ENCODE results near the gene HDAC9.

The HDAC9 gene

GRCh38 chr7:18786196-18786727 is 290.7 kb downstream of the HDAC9 start:
- H3K9me3 ChIP-seq (ENCODE audit: control insufficient read depth, insufficient read depth, low read length): no peaks in the 10 kb centered on the region
- H3K4me1 ChIP-seq (ENCODE audit: control insufficient read depth, insufficient read depth, low read length): no peaks in the 10 kb centered on the region
- H3K27me3 ChIP-seq (ENCODE audit: control insufficient read depth, insufficient read depth, low read length): no peaks in the 10 kb centered on the region
- no peak overlapping the region for H3K9ac ChIP-seq (ENCODE audit: low read depth, low read length)
- H3K36me3 ChIP-seq (ENCODE audit: control insufficient read depth, insufficient read depth, low read length): no peaks in the 10 kb centered on the region
- no peak overlapping the region for H3K4me3 ChIP-seq (ENCODE audit: low read depth, low read length)
- no peak overlapping the region for H3K27ac ChIP-seq (ENCODE audit: low read depth, low read length)

GRCh38 chr7:18786796-18787195 is 291.2 kb downstream of the HDAC9 start:
- H3K36me3 ChIP-seq (ENCODE audit: control insufficient read depth, insufficient read depth, low read length): no peaks in the 10 kb centered on the region
- no peak overlapping the region for H3K27ac ChIP-seq (ENCODE audit: low read depth, low read length)
- H3K27me3 ChIP-seq (ENCODE audit: control insufficient read depth, insufficient read depth, low read length): no peaks in the 10 kb centered on the region
- no peak overlapping the region for H3K4me3 ChIP-seq (ENCODE audit: low read depth, low read length)
- no peaks in the 10 kb centered on the region for H3K4me1 ChIP-seq (ENCODE audit: control insufficient read depth, insufficient read depth, low read length)
- no peaks in the 10 kb centered on the region for H3K9me3 ChIP-seq (ENCODE audit: control insufficient read depth, insufficient read depth, low read length)
- H3K9ac ChIP-seq (ENCODE audit: low read depth, low read length): no peak overlapping the region

- Histone ChIP-seq H3K4me3 (ENCODE audit: low read depth, low read length) (no peak overlapping the region), H3K27ac (ENCODE audit: low read depth, low read length) (no peak overlapping the region), H3K9me3 (ENCODE audit: control insufficient read depth, insufficient read depth, low read length) (no peaks in the 10 kb centered on the region), H3K9ac (ENCODE audit: low read depth, low read length) (no peak overlapping the region), H3K27me3 (ENCODE audit: control insufficient read depth, insufficient read depth, low read length) (no peaks in the 10 kb centered on the region), H3K36me3 (ENCODE audit: control insufficient read depth, insufficient read depth, low read length) (no peaks in the 10 kb centered on the region), H3K4me1 (ENCODE audit: control insufficient read depth, insufficient read depth, low read length) (peaks cover 3% of the 10 kb centered on the region; the same call in 1 of the 2 replicates)
Observed at GRCh38 chr7:18788026-18788425, 292.5 kb downstream of the HDAC9 start.

DNA sequence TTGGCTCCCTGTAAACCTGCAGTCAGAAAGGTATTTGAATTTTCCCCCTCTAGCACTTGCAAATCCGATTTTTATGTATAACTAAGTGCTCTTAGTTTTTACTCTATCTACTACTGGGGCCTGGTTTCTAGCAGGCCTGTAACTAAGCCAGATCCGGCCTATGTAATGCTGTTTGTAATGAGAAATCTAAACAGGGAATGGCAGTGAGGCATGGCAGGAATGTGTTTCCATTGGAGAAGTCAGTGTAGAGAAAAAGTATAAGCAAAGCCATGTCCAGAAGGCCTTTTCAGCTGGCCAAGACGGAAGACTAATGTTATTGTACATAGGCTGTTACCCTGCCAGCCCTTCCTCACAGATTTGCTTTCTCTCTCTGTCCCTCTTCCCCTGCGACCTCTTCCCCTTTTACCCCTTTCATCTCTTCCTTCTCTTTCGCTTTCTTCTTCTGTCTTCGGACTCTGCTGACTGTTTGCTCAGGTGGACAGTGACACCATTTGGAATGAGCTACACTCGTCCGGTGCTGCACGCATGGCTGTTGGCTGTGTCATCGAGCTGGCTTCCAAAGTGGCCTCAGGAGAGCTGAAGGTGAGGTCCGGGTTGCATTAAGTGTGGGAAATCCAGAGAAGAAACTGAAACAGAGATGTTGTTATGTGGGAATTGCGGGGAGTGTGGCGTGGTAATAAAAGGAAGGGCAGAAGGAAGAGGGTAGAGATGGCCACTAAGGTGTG is 297.5 kb downstream of the HDAC9 start:
- H3K27me3 ChIP-seq (ENCODE audit: control insufficient read depth, insufficient read depth, low read length): no peaks in the 10 kb centered on the region
- peaks cover 23% of the 10 kb centered on the region for H3K4me1 ChIP-seq (ENCODE audit: control insufficient read depth, insufficient read depth, low read length)
- no peaks in the 10 kb centered on the region for H3K9me3 ChIP-seq (ENCODE audit: control insufficient read depth, insufficient read depth, low read length)
- H3K36me3 ChIP-seq (ENCODE audit: control insufficient read depth, insufficient read depth, low read length): no peaks in the 10 kb centered on the region
- H3K4me3 ChIP-seq (ENCODE audit: low read depth, low read length): no peak overlapping the region
- H3K27ac ChIP-seq (ENCODE audit: low read depth, low read length): no peak overlapping the region
- H3K9ac ChIP-seq (ENCODE audit: low read depth, low read length): no peak overlapping the region

- H3K4me1 ChIP-seq (ENCODE audit: control insufficient read depth, insufficient read depth, low read length): peaks cover 28% of the 10 kb centered on the region
- H3K27me3 ChIP-seq (ENCODE audit: control insufficient read depth, insufficient read depth, low read length): no peaks in the 10 kb centered on the region
- no peak overlapping the region for H3K4me3 ChIP-seq (ENCODE audit: low read depth, low read length)
- no peak overlapping the region for H3K27ac ChIP-seq (ENCODE audit: low read depth, low read length)
- no peak overlapping the region for H3K9ac ChIP-seq (ENCODE audit: low read depth, low read length)
- H3K9me3 ChIP-seq (ENCODE audit: control insufficient read depth, insufficient read depth, low read length): no peaks in the 10 kb centered on the region
- no peaks in the 10 kb centered on the region for H3K36me3 ChIP-seq (ENCODE audit: control insufficient read depth, insufficient read depth, low read length)
Observed at GRCh38 chr7:18796216-18796615, 300.7 kb downstream of the HDAC9 start.

DNA sequence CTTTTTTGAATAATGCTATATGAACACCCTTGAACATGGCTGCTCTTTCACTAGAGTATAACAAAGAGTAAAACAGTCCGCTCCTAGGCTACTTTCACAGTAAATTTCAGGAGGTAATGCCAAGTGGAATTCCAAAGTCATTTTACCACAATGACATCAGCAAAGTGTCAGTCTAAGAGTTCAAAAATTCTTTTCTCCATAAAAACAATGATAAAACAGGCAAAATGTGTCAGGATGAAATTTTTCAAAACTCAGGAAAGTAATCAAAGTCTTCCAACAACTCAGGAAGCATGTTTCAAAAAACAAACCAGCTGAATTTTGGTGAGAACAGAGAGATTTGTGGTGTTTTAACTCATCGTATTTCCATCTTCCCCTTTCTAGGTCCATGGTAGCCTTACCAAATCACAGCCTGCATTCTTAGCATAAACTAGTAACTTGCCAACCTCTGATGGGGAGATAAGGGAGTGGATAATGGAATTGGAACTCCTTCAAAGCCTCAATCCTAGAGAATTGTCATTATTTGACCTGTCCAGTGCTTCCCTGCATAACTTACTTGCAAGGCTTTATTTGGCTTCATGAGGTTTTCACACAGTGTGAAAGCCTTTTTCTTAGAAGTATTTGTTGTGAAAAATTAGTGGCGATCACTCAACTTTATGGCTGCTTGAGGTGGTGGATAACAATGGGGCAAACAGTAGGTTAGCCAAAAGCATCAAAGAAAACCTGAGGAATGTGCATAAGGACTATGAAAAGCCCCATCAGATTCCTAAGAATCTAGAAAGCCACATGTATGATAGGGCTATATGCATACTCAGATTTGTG is 302.7 kb downstream of the HDAC9 start:
- Histone ChIP-seq H3K36me3 (ENCODE audit: control insufficient read depth, insufficient read depth, low read length) (no peaks in the 10 kb centered on the region), H3K27me3 (ENCODE audit: control insufficient read depth, insufficient read depth, low read length) (no peaks in the 10 kb centered on the region), H3K4me1 (ENCODE audit: control insufficient read depth, insufficient read depth, low read length) (peaks cover 22% of the 10 kb centered on the region), H3K4me3 (ENCODE audit: low read depth, low read length) (no peak overlapping the region), H3K27ac (ENCODE audit: low read depth, low read length) (no peak overlapping the region), H3K9ac (ENCODE audit: low read depth, low read length) (no peak overlapping the region), H3K9me3 (ENCODE audit: control insufficient read depth, insufficient read depth, low read length) (no peaks in the 10 kb centered on the region)

DNA sequence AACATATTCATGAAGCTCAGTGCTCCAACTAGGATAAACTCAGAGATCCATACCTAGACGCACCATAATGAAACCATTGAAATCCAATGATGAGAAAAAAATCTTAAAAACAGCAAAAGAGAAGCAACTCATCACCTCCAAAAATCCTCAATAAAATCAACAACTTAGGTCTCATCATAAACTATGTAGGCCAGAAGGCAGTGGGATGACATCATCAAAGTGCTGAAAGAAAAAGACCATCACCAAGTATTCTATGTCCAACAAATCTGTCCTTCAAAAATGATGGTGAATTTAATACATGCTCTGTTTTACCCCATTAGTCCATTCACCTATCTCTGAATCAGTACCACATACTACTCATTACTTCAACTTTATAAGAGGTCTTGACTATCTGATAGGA is 304.4 kb downstream of the HDAC9 start:
- H3K36me3 ChIP-seq (ENCODE audit: control insufficient read depth, insufficient read depth, low read length): no peaks in the 10 kb centered on the region
- H3K27ac ChIP-seq (ENCODE audit: low read depth, low read length): no peak overlapping the region
- no peak overlapping the region for H3K9ac ChIP-seq (ENCODE audit: low read depth, low read length)
- no peaks in the 10 kb centered on the region for H3K27me3 ChIP-seq (ENCODE audit: control insufficient read depth, insufficient read depth, low read length)
- H3K4me1 ChIP-seq (ENCODE audit: control insufficient read depth, insufficient read depth, low read length): peaks cover 20% of the 10 kb centered on the region
- no peaks in the 10 kb centered on the region for H3K9me3 ChIP-seq (ENCODE audit: control insufficient read depth, insufficient read depth, low read length)
- no peak overlapping the region for H3K4me3 ChIP-seq (ENCODE audit: low read depth, low read length)

DNA sequence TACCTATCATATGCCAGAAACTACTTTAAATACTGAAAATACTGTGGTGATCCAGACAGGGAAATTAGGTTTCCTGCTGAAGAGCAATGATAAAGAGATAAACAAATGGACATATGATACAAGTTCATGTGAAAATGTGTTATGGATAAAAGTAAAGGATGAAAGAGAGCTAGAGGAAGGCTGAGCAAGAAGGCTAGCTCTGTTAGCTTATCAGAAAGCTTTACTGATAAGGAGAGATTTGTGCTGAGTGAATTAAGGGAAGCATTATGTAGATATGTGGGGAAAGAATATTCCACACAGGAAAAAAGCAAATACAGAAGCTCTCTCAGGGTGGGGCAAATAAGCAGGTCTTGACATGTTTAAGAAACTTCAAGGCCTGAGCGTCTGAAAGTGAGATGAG is 308.4 kb downstream of the HDAC9 start:
- Histone ChIP-seq H3K27ac (ENCODE audit: low read depth, low read length) (no peak overlapping the region), H3K4me1 (ENCODE audit: control insufficient read depth, insufficient read depth, low read length) (no peaks in the 10 kb centered on the region), H3K4me3 (ENCODE audit: low read depth, low read length) (no peak overlapping the region), H3K9ac (ENCODE audit: low read depth, low read length) (no peak overlapping the region), H3K36me3 (ENCODE audit: control insufficient read depth, insufficient read depth, low read length) (no peaks in the 10 kb centered on the region), H3K9me3 (ENCODE audit: control insufficient read depth, insufficient read depth, low read length) (no peaks in the 10 kb centered on the region), H3K27me3 (ENCODE audit: control insufficient read depth, insufficient read depth, low read length) (no peaks in the 10 kb centered on the region)

DNA sequence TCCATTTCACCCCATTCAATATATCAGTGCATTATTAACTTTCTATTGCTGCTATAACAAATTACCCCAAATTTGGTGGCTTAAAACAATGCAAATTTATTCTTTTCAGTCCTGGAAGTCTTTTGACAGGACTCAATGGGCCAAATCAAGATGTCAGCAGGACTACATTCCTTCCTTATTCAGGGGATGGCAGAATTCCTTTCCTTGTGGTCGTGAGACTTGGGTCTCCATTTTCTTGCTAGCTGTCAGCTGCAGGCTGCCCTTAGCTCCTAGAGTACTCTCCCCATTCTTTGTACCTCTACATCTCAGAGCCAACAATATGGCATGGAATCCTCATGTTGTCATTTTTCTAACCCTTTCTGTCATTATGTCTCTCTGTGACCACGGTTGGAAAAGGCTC is 310.6 kb downstream of the HDAC9 start:
- H3K36me3 ChIP-seq (ENCODE audit: control insufficient read depth, insufficient read depth, low read length): no peaks in the 10 kb centered on the region
- no peaks in the 10 kb centered on the region for H3K27me3 ChIP-seq (ENCODE audit: control insufficient read depth, insufficient read depth, low read length)
- no peak overlapping the region for H3K9ac ChIP-seq (ENCODE audit: low read depth, low read length)
- no peaks in the 10 kb centered on the region for H3K9me3 ChIP-seq (ENCODE audit: control insufficient read depth, insufficient read depth, low read length)
- H3K4me3 ChIP-seq (ENCODE audit: low read depth, low read length): no peak overlapping the region
- no peaks in the 10 kb centered on the region for H3K4me1 ChIP-seq (ENCODE audit: control insufficient read depth, insufficient read depth, low read length)
- no peak overlapping the region for H3K27ac ChIP-seq (ENCODE audit: low read depth, low read length)

DNA sequence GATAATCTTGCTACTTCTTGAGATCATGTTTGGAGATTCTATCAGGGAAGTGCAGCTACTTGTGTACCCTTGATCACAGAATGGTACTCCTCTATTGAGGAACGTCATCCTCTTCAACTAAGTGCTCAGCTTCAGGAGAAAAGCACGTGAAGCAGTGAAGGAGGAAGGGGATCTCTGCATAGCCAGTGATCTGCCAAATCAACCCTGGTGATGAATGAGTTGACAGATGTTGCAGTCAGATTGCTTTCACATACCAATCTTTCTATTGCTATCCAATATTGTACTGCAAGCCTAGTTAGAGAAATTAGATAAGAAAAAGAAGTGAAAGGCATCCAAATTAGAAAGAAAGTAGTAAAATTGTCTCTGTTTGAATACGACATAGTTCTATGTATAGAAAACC is 312.5 kb downstream of the HDAC9 start:
- no peaks in the 10 kb centered on the region for H3K4me1 ChIP-seq (ENCODE audit: control insufficient read depth, insufficient read depth, low read length)
- H3K9me3 ChIP-seq (ENCODE audit: control insufficient read depth, insufficient read depth, low read length): no peaks in the 10 kb centered on the region
- H3K4me3 ChIP-seq (ENCODE audit: low read depth, low read length): no peak overlapping the region
- no peak overlapping the region for H3K27ac ChIP-seq (ENCODE audit: low read depth, low read length)
- no peak overlapping the region for H3K9ac ChIP-seq (ENCODE audit: low read depth, low read length)
- H3K36me3 ChIP-seq (ENCODE audit: control insufficient read depth, insufficient read depth, low read length): no peaks in the 10 kb centered on the region
- H3K27me3 ChIP-seq (ENCODE audit: control insufficient read depth, insufficient read depth, low read length): no peaks in the 10 kb centered on the region

DNA sequence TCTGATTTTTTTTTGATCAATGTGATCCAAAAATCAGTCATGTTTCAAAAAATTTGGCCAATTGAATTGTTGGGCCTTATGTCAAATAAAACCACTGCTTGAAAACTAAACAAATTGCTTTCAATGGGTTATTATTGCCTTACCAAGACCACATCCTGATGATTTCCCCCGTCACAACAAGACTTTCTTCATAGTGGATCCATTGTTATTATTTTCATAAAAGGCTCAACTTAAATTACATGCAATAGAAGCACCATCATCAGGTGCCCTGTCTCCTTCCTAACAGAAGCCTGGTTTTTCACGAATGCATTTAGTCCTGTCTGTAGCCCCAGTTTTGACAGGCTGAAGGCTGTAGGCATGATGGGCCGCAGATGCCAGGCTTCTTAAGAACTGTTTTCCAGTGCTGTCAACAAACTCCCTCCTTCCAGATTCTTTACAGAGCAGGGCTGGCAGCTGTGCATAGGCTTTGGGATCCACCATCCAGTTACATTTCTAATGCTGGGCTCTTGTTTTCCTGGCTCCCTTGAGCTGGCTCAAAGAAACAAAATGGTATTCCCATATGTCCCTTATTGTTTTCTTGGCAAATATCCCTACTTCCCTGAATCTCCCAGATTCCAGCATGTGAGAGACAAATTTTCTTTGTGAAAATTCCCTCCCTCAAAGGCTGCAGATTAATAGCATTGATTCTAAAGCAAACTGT is 319.9 kb downstream of the HDAC9 start:
- no peaks in the 10 kb centered on the region for H3K4me1 ChIP-seq (ENCODE audit: control insufficient read depth, insufficient read depth, low read length)
- H3K4me3 ChIP-seq (ENCODE audit: low read depth, low read length): no peak overlapping the region
- no peak overlapping the region for H3K27ac ChIP-seq (ENCODE audit: low read depth, low read length)
- H3K27me3 ChIP-seq (ENCODE audit: control insufficient read depth, insufficient read depth, low read length): no peaks in the 10 kb centered on the region
- H3K9me3 ChIP-seq (ENCODE audit: control insufficient read depth, insufficient read depth, low read length): no peaks in the 10 kb centered on the region
- H3K9ac ChIP-seq (ENCODE audit: low read depth, low read length): no peak overlapping the region
- no peaks in the 10 kb centered on the region for H3K36me3 ChIP-seq (ENCODE audit: control insufficient read depth, insufficient read depth, low read length)

All from HUES48 (cell line).